ENCODE data around the gene PNMA8B.

The PNMA8B gene

GRCh38 chr19:46487802-46488445 is 7.7 kb downstream of the PNMA8B start:
- H3K27ac Mint-ChIP-seq, result no peak overlapping the region
- ATAC-seq (replicated peaks), result peak; percentile 70
- peaks cover 3% of the 10 kb centered on the region for H3K36me3 Mint-ChIP-seq (ENCODE audit: insufficient read depth)

GRCh38 chr19:46487178-46487801 is 8.4 kb downstream of the PNMA8B start:
- Mint-ChIP-seq H3K27ac (no peak overlapping the region), H3K4me3 (no peak overlapping the region), H3K27me3 (peaks cover 69 to 99% of the 10 kb centered on the region in 2 donors), H3K36me3 (ENCODE audit: insufficient read depth) (peaks cover 3% of the 10 kb centered on the region), H3K4me1 (ENCODE audit: low read depth in 2 of 2) (peaks cover 12 to 14% of the 10 kb centered on the region in 2 donors), H3K9me3 (no peaks in the 10 kb centered on the region)
- DNase-seq (no peak), ATAC-seq (replicated peaks) (no peak)

More at GRCh38 chr19:46487802-46488445, 7.7 kb downstream of the PNMA8B start:
- DNase-seq, result peak; percentile 72 to 82 (median 76)
- H3K27me3 Mint-ChIP-seq, result peaks cover 69 to 99% of the 10 kb centered on the region in 2 donors
- no peaks in the 10 kb centered on the region for H3K9me3 Mint-ChIP-seq
- peaks cover 12 to 14% of the 10 kb centered on the region in 2 donors for H3K4me1 Mint-ChIP-seq (ENCODE audit: low read depth in 2 of 2)
- H3K4me3 Mint-ChIP-seq, result no peak overlapping the region

GRCh38 chr19:46486358-46486757 is 9.3 kb downstream of the PNMA8B start:
- ATAC-seq (replicated peaks), result no peak
- Mint-ChIP-seq H3K4me1 (ENCODE audit: low read depth in 2 of 2) (peaks cover 12 to 14% of the 10 kb centered on the region in 2 donors), H3K4me3 (no peak overlapping the region), H3K27me3 (peaks cover 66 to 99% of the 10 kb centered on the region in 2 donors), H3K36me3 (ENCODE audit: insufficient read depth) (peaks cover 3% of the 10 kb centered on the region), H3K9me3 (no peaks in the 10 kb centered on the region), H3K27ac (no peak overlapping the region)
- no peak for DNase-seq

- Mint-ChIP-seq H3K27me3 (peaks cover 59 to 97% of the 10 kb centered on the region in 2 donors), H3K27ac (no peak overlapping the region), H3K4me1 (ENCODE audit: low read depth in 2 of 2) (peaks cover 11 to 13% of the 10 kb centered on the region in 2 donors), H3K4me3 (no peak overlapping the region), H3K9me3 (no peaks in the 10 kb centered on the region), H3K36me3 (ENCODE audit: insufficient read depth) (peaks cover 1% of the 10 kb centered on the region)
- DNase-seq, result no peak
- ATAC-seq (replicated peaks), result no peak
These were observed 11.0 kb downstream of the PNMA8B start for GRCh38 chr19:46484656-46485055.

GRCh38 chr19:46482631-46483030 is 13.0 kb downstream of the PNMA8B start:
- Mint-ChIP-seq H3K4me1 (ENCODE audit: low read depth in 2 of 2) (peaks cover 0 to 5% of the 10 kb centered on the region in 2 donors), H3K27me3 (peaks cover 55 to 92% of the 10 kb centered on the region in 2 donors), H3K9me3 (no peaks in the 10 kb centered on the region), H3K27ac (no peak overlapping the region), H3K36me3 (ENCODE audit: insufficient read depth) (no peaks in the 10 kb centered on the region), H3K4me3 (no peak overlapping the region)
- ATAC-seq (replicated peaks) (no peak), DNase-seq (no peak)

GRCh38 chr19:46481947-46482346 is 13.7 kb downstream of the PNMA8B start:
- ATAC-seq (replicated peaks) (no peak), DNase-seq (no peak)
- no peaks in the 10 kb centered on the region for H3K9me3 Mint-ChIP-seq
- H3K27ac Mint-ChIP-seq, result no peak overlapping the region
- no peaks in the 10 kb centered on the region for H3K36me3 Mint-ChIP-seq (ENCODE audit: insufficient read depth)
- no peak overlapping the region for H3K4me3 Mint-ChIP-seq
- peaks cover 0 to 2% of the 10 kb centered on the region in 2 donors for H3K4me1 Mint-ChIP-seq (ENCODE audit: low read depth in 2 of 2)
- peaks cover 48 to 86% of the 10 kb centered on the region in 2 donors for H3K27me3 Mint-ChIP-seq

GRCh38 chr19:46481223-46481848 is 14.3 kb downstream of the PNMA8B start:
- peaks cover 42 to 80% of the 10 kb centered on the region in 2 donors for H3K27me3 Mint-ChIP-seq
- H3K9me3 Mint-ChIP-seq, result no peaks in the 10 kb centered on the region
- DNase-seq (no peak), ATAC-seq (replicated peaks) (no peak)
- no peak overlapping the region for H3K27ac Mint-ChIP-seq
- no peaks in the 10 kb centered on the region for H3K4me1 Mint-ChIP-seq (ENCODE audit: low read depth in 2 of 2)
- no peak overlapping the region for H3K4me3 Mint-ChIP-seq
- no peaks in the 10 kb centered on the region for H3K36me3 Mint-ChIP-seq (ENCODE audit: insufficient read depth)

GRCh38 chr19:46480415-46480814 is 15.3 kb downstream of the PNMA8B start:
- Mint-ChIP-seq H3K9me3 (no peaks in the 10 kb centered on the region), H3K36me3 (ENCODE audit: insufficient read depth) (no peaks in the 10 kb centered on the region), H3K4me1 (ENCODE audit: low read depth in 2 of 2) (no peaks in the 10 kb centered on the region), H3K4me3 (no peak overlapping the region), H3K27me3 (peaks cover 39 to 70% of the 10 kb centered on the region in 2 donors), H3K27ac (no peak overlapping the region)
- ATAC-seq (replicated peaks) (no peak), DNase-seq (no peak)

GRCh38 chr19:46478356-46478986 is 17.2 kb downstream of the PNMA8B start:
- Mint-ChIP-seq H3K27me3 (peaks cover 43 to 70% of the 10 kb centered on the region in 2 donors), H3K27ac (peak overlapping the region in 1 of 2 donors; percentile 53)

GRCh38 chr19:46475986-46476385 is 19.7 kb downstream of the PNMA8B start:
- Mint-ChIP-seq H3K36me3 (ENCODE audit: insufficient read depth) (no peaks in the 10 kb centered on the region), H3K9me3 (no peaks in the 10 kb centered on the region), H3K4me3 (no peak overlapping the region), H3K4me1 (ENCODE audit: low read depth in 2 of 2) (no peaks in the 10 kb centered on the region), H3K27ac (no peak overlapping the region), H3K27me3 (peaks cover 52 to 67% of the 10 kb centered on the region in 2 donors)
- ATAC-seq (replicated peaks), result no peak
- DNase-seq, result no peak

More at GRCh38 chr19:46478356-46478986, 17.2 kb downstream of the PNMA8B start:
- DNase-seq (no peak), ATAC-seq (replicated peaks) (peak; percentile 51)
- Mint-ChIP-seq H3K36me3 (ENCODE audit: insufficient read depth) (no peaks in the 10 kb centered on the region), H3K4me1 (ENCODE audit: low read depth in 2 of 2) (no peaks in the 10 kb centered on the region), H3K4me3 (no peak overlapping the region), H3K9me3 (no peaks in the 10 kb centered on the region)

GRCh38 chr19:46474211-46474610 is 21.5 kb downstream of the PNMA8B start:
- Mint-ChIP-seq H3K36me3 (ENCODE audit: insufficient read depth) (no peaks in the 10 kb centered on the region), H3K27me3 (peaks cover 57 to 69% of the 10 kb centered on the region in 2 donors), H3K9me3 (no peaks in the 10 kb centered on the region), H3K4me3 (no peak overlapping the region), H3K27ac (no peak overlapping the region), H3K4me1 (ENCODE audit: low read depth in 2 of 2) (no peaks in the 10 kb centered on the region)
- DNase-seq, result no peak
- no peak for ATAC-seq (replicated peaks)

GRCh38 chr19:46472592-46472991 is 23.1 kb downstream of the PNMA8B start:
- Mint-ChIP-seq H3K27me3 (peaks cover 47 to 69% of the 10 kb centered on the region in 2 donors), H3K4me1 (ENCODE audit: low read depth in 2 of 2) (no peaks in the 10 kb centered on the region), H3K9me3 (no peaks in the 10 kb centered on the region), H3K27ac (no peak overlapping the region), H3K4me3 (no peak overlapping the region), H3K36me3 (ENCODE audit: insufficient read depth) (no peaks in the 10 kb centered on the region)
- DNase-seq, result no peak
- ATAC-seq (replicated peaks), result no peak

- no peak overlapping the region for H3K27ac Mint-ChIP-seq
- H3K4me3 Mint-ChIP-seq, result no peak overlapping the region
- DNase-seq, result no peak
- H3K36me3 Mint-ChIP-seq (ENCODE audit: insufficient read depth), result no peaks in the 10 kb centered on the region
- peaks cover 47 to 75% of the 10 kb centered on the region in 2 donors for H3K27me3 Mint-ChIP-seq
- no peaks in the 10 kb centered on the region for H3K4me1 Mint-ChIP-seq (ENCODE audit: low read depth in 2 of 2)
- no peak for ATAC-seq (replicated peaks)
- H3K9me3 Mint-ChIP-seq, result no peaks in the 10 kb centered on the region
These were observed 23.7 kb downstream of the PNMA8B start for GRCh38 chr19:46471811-46472543.
